IMR-90 (cell line): ENCODE data around the gene PDZD2. TPM values are rescaled to one million over a fixed set of nuclear protein-coding genes. Genes with fewer than 3 reads are reported as not detected.

ENCODE experiments used
- ATAC-seq: fragments of 200-7000 bp; cut with Tn5 transposase; 2 replicates; pipeline ENCODE4 v1.9.1; 2020; ENCODE audit warnings: low read depth, mild to moderate bottlenecking, moderate library complexity
- BruUV-seq: library from RNA; stranded (reverse); fragments of 400-500 nt; replicated peaks from 2 replicates; lab custom pipeline; 2021; lab: Mats Ljungman, UMichigan
- CTCF ChIA-PET: fragments of 300-600 bp; formaldehyde crosslinking; extraction: SDS; loops from one replicate; lab custom pipeline; 2021; ENCODE audit warnings: antibody characterized with exemption; lab: Yijun Ruan, JAX
- POLR2A ChIA-PET: fragments of 300-600 bp; sonication (Branson Sonifier 250); formaldehyde crosslinking; loops from one replicate; lab custom pipeline; 2022; ENCODE audit warnings: antibody characterized with exemption; ENCODE audit not compliant: unreplicated experiment; lab: Charles Lee
- DNase-seq: peaks from one replicate; pipeline ENCODE4 v3.0.0; 2013
- H2AFZ ChIP-seq: replicated peaks from 2 replicates; pipeline ENCODE3; 2013; ENCODE audit warnings: low read length, mild to moderate bottlenecking; ENCODE audit not compliant: poor library complexity
- H2AK5ac ChIP-seq: 2 replicates; pipeline ENCODE4 v1.6.1; 2013; ENCODE audit warnings: low read depth, low read length, inconsistent platforms
- H2AK9ac ChIP-seq: replicated peaks from 2 replicates; pipeline ENCODE3; 2013; ENCODE audit warnings: mild to moderate bottlenecking, low read depth, low read length, moderate library complexity; ENCODE audit not compliant: poor library complexity
- H2BK120ac ChIP-seq: 2 replicates; pipeline ENCODE4 v1.6.1; 2013; ENCODE audit warnings: low read depth, low read length, inconsistent platforms
- H2BK15ac ChIP-seq: 3 replicates; pipeline ENCODE4 v1.6.1; 2013; ENCODE audit warnings: low read depth, low read length, inconsistent platforms
- H2BK20ac ChIP-seq: 2 replicates; pipeline ENCODE4 v1.6.1; 2013; ENCODE audit warnings: low read depth, mild to moderate bottlenecking, inconsistent platforms, low read length, moderate library complexity
- H2BK5ac ChIP-seq: 2 replicates; pipeline ENCODE4 v1.6.1; 2013; ENCODE audit warnings: mild to moderate bottlenecking, low read depth, low read length, inconsistent platforms; ENCODE audit not compliant: poor library complexity, severe bottlenecking
- H3K14ac ChIP-seq: replicated peaks from 2 replicates; pipeline ENCODE4 v1.6.1; 2013; ENCODE audit warnings: low read depth, low read length, inconsistent platforms
- H3K18ac ChIP-seq: 2 replicates; pipeline ENCODE4 v1.6.1; 2013; ENCODE audit warnings: low read depth, low read length, control low read depth
- H3K23ac ChIP-seq: 2 replicates; pipeline ENCODE4 v1.6.1; 2013; ENCODE audit warnings: low read depth, low read length, inconsistent platforms
- H3K27ac ChIP-seq: 2 replicates; pipeline ENCODE4 v1.5.1; 2013; ENCODE audit warnings: mild to moderate bottlenecking, control low read depth, low read length; ENCODE audit not compliant: insufficient read depth
- H3K27me3 ChIP-seq: 2 replicates; pipeline ENCODE4 v1.6.1; 2013; ENCODE audit warnings: low read length; ENCODE audit not compliant: control insufficient read depth, insufficient read depth
- H3K36me3 ChIP-seq: 2 replicates; pipeline ENCODE4 v1.6.1; 2013; ENCODE audit warnings: low read length, mixed read lengths; ENCODE audit not compliant: control insufficient read depth, insufficient read depth
- H3K4ac ChIP-seq: 2 replicates; pipeline ENCODE4 v1.6.1; 2013; ENCODE audit warnings: low read depth, low read length, inconsistent platforms
- H3K4me1 ChIP-seq: 2 replicates; pipeline ENCODE4 v1.6.1; 2013; ENCODE audit warnings: low read length, mixed read lengths; ENCODE audit not compliant: control insufficient read depth, insufficient read depth
- H3K4me2 ChIP-seq: 2 replicates; pipeline ENCODE4 v1.6.1; 2013; ENCODE audit warnings: low read depth, mild to moderate bottlenecking, control low read depth, low read length, moderate library complexity
- H3K4me3 ChIP-seq: 2 replicates; pipeline ENCODE4 v1.5.1; 2013; ENCODE audit warnings: low read depth, mild to moderate bottlenecking, control low read depth, low read length, moderate library complexity; ENCODE audit not compliant: insufficient read depth
- H3K56ac ChIP-seq: 2 replicates; pipeline ENCODE4 v1.6.1; 2013; ENCODE audit warnings: low read length, inconsistent platforms; ENCODE audit not compliant: insufficient read depth; ENCODE audit errors: extremely low read depth
- H3K79me1 ChIP-seq, 2 experiments: 2 replicates each; pipeline ENCODE4 v1.6.1; 2013; ENCODE audit warnings: low read length in 2 of 2, inconsistent platforms in 1 of 2, low read depth in 1 of 2
- H3K9ac ChIP-seq: 2 replicates; pipeline ENCODE4 v1.6.1; 2013; ENCODE audit warnings: low read depth, low read length, control low read depth
- H3K9me1 ChIP-seq: 2 replicates; pipeline ENCODE4 v1.6.1; 2013; ENCODE audit warnings: low read length, inconsistent platforms; ENCODE audit not compliant: insufficient read depth
- H3K9me3 ChIP-seq: 2 replicates; pipeline ENCODE4 v1.6.1; 2013; ENCODE audit warnings: low read length; ENCODE audit not compliant: control insufficient read depth, insufficient read depth
- H4K20me1 ChIP-seq: 2 replicates; pipeline ENCODE4 v1.6.1; 2013; ENCODE audit warnings: low read length, inconsistent platforms; ENCODE audit not compliant: insufficient read depth
- H4K5ac ChIP-seq: 2 replicates; pipeline ENCODE4 v1.6.1; 2013; ENCODE audit warnings: mild to moderate bottlenecking, low read depth, low read length, control low read depth
- H4K8ac ChIP-seq, 2 experiments: 2 replicates each; pipeline ENCODE4 v1.6.1; 2013; ENCODE audit warnings: low read depth in 2 of 2, low read length in 2 of 2, control low read depth in 1 of 2, inconsistent platforms in 1 of 2
- H4K91ac ChIP-seq: 2 replicates; pipeline ENCODE4 v1.6.1; 2013; ENCODE audit warnings: low read depth, low read length, inconsistent platforms; ENCODE audit not compliant: insufficient read depth
- BHLHE40 ChIP-seq: fragments of 150-350 bp; IDR thresholded peaks from 2 replicates; pipeline ENCODE4 v1.6.1; 2016; ENCODE audit warnings: mild to moderate bottlenecking, low read depth, low read length
- CEBPB ChIP-seq: IDR thresholded peaks from 2 replicates; pipeline ENCODE4 v1.6.1; 2012; ENCODE audit warnings: low read depth, low read length, improper control_type of control experiment
- CHD1 ChIP-seq: IDR thresholded peaks from 2 replicates; pipeline ENCODE4 v1.6.1; 2012; ENCODE audit warnings: low read depth, low read length, improper control_type of control experiment
- CTCF ChIP-seq: conservative IDR thresholded peaks from 2 replicates; pipeline ENCODE4 v1.5.1; 2012; ENCODE audit warnings: mild to moderate bottlenecking, low read depth, low read length, improper control_type of control experiment
- ELK1 ChIP-seq: fragments of 150-350 bp; IDR thresholded peaks from 2 replicates; pipeline ENCODE4 v1.6.1; 2016; ENCODE audit warnings: low read depth, mild to moderate bottlenecking, low read length, moderate library complexity, borderline replicate concordance
- FOS ChIP-seq: fragments of 150-350 bp; IDR thresholded peaks from 2 replicates; pipeline ENCODE4 v1.6.1; 2016; ENCODE audit warnings: low read depth, low read length
- MAFK ChIP-seq: IDR thresholded peaks from 2 replicates; pipeline ENCODE4 v1.6.1; 2012; ENCODE audit warnings: low read depth, low read length, improper control_type of control experiment
- MAZ ChIP-seq: IDR thresholded peaks from 2 replicates; pipeline ENCODE4 v1.6.1; 2012; ENCODE audit warnings: low read depth, mild to moderate bottlenecking, low read length, improper control_type of control experiment, moderate library complexity, borderline replicate concordance
- MXI1 ChIP-seq: IDR thresholded peaks from 2 replicates; pipeline ENCODE4 v1.6.1; 2012; ENCODE audit warnings: low read depth, mild to moderate bottlenecking, low read length, moderate library complexity, borderline replicate concordance
- NFE2L2 ChIP-seq: fragments of 150-350 bp; IDR thresholded peaks from 2 replicates; pipeline ENCODE4 v1.6.1; 2016; ENCODE audit warnings: low read depth, mild to moderate bottlenecking, low read length
- POLR2A ChIP-seq: IDR thresholded peaks from 2 replicates; pipeline ENCODE4 v1.6.1; 2012; ENCODE audit warnings: mild to moderate bottlenecking, low read depth, low read length
- RAD21 ChIP-seq: IDR thresholded peaks from 2 replicates; pipeline ENCODE4 v1.6.1; 2012; ENCODE audit warnings: low read length, improper control_type of control experiment
- RCOR1 ChIP-seq: IDR thresholded peaks from 2 replicates; pipeline ENCODE4 v1.6.1; 2012; ENCODE audit warnings: mild to moderate bottlenecking, low read length, improper control_type of control experiment; ENCODE audit not compliant: insufficient replicate concordance
- RFX5 ChIP-seq: IDR thresholded peaks from 2 replicates; pipeline ENCODE4 v1.8.0; 2012; ENCODE audit warnings: low read depth, mild to moderate bottlenecking, low read length, moderate library complexity
- SMC3 ChIP-seq: fragments of 150-350 bp; IDR thresholded peaks from 2 replicates; pipeline ENCODE4 v1.6.1; 2016; ENCODE audit warnings: low read depth, mild to moderate bottlenecking, antibody characterized with exemption, low read length, moderate library complexity
- USF2 ChIP-seq: fragments of 150-350 bp; IDR thresholded peaks from 2 replicates; pipeline ENCODE4 v1.6.1; 2017; ENCODE audit warnings: mild to moderate bottlenecking, antibody characterized with exemption, low read length, low read depth
- WGBS, 2 experiments: methylation state at CpG; one replicate each; pipeline versions ENCODE4 v1.1.5 to v1.1.7; 2013; ENCODE audit warnings: missing lambda C conversion rate in 2 of 2; ENCODE audit not compliant: insufficient read length in 1 of 2; ENCODE audit errors: extremely low coverage in 2 of 2; 5-methylcytosine and 5-hydroxymethylcytosine counted together
- dilution Hi-C: fragments of 300-500 bp; cut with HindIII; formaldehyde crosslinking; loops from one replicate; pipeline ENCODE4 v1.14.3; 2018; ENCODE audit warnings: low sequenced_read_pairs; ENCODE audit not compliant: unreplicated experiment
- in situ Hi-C: fragments of 300-500 bp; cut with MboI; formaldehyde crosslinking; loops from 3 replicates; pipeline ENCODE4 v1.14.3; 2019; ENCODE audit warnings: low sequenced_read_pairs, inconsistent platforms, mixed read lengths
- intact Hi-C: fragments of 100-400 bp; cut with micrococcal nuclease; formaldehyde crosslinking; loops from 2 replicates; pipeline ENCODE4 v1.10.0; 2022
- polyA plus RNA-seq, 3 experiments: library from polyadenylated mRNA; depleted of rRNA; stranded (reverse); fragments of >200 nt; gene quantifications; 2 replicates each; pipeline ENCODE4 v1.2.3, GENCODE V29; 2012; ENCODE audit warnings: low replicate concordance in 1 of 3
- total RNA-seq: library from RNA; depleted of rRNA; stranded (reverse); fragments of >200 nt; gene quantifications from 2 replicates; pipeline ENCODE4 v1.2.3, GENCODE V29; 2012

PDZD2 gene
- total and polyA plus RNA-seq, 2 of the 4 experiments (the other 2 are of a cell fraction), result under 0.01 to 0.02 TPM

DNA sequence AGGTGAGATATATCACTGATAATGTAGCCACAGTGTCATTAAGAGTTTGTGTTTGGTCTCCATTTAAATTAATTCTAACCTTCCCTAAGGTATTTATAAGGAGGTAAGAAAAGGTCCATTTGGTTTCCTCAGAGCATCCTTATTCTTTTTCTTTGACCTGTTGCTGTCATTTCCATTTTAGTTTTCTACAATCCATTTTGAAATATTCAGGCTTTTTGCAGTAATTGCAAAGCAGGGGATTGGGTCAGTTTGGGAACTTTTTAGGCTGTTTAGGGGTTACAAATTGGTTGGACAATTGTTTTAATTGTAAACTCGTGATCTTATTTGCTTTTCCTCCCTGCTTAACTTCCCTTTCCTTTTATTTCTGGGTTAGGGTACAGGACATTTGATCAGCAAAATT is 42.6 kb upstream of the PDZD2 start:
- H3K27me3 ChIP-seq, result peaks cover 16% of the 10 kb centered on the region
- H3K4me3 ChIP-seq, result no peak overlapping the region

More for the DNA sequence above, 42.6 kb upstream of the PDZD2 start:
- no peak for TF ChIP-seq FOS
- TF ChIP-seq RAD21, result no peak
- TF ChIP-seq MAZ, result no peak
- TF ChIP-seq CHD1, result no peak
- TF ChIP-seq SMC3, result no peak
- no peak for TF ChIP-seq CEBPB
- no peak for TF ChIP-seq RCOR1
- TF ChIP-seq RFX5, result no peak
- TF ChIP-seq MAFK, result no peak
- TF ChIP-seq ELK1, result no peak
- no peak for TF ChIP-seq NFE2L2
- no peak for TF ChIP-seq BHLHE40
- TF ChIP-seq MXI1, result no peak
- no peak for TF ChIP-seq USF2
- no peak for TF ChIP-seq POLR2A
- TF ChIP-seq CTCF, result no peak
- H3K4ac ChIP-seq, result no peak overlapping the region
- dilution Hi-C loops (no loop called here), in situ Hi-C loops (no loop called here), intact Hi-C loops (no loop called here)
- ChIA-PET CTCF (no interaction called here), POLR2A (no interaction called here)
- H2AK9ac ChIP-seq, result no peak overlapping the region
- DNase-seq (no peak), ATAC-seq (no peak)
- H2BK15ac ChIP-seq, result no peak overlapping the region
- no peak overlapping the region for H2BK5ac ChIP-seq
- no peak overlapping the region for H3K9ac ChIP-seq
- no peak overlapping the region for H2BK120ac ChIP-seq
- no peak overlapping the region for H3K14ac ChIP-seq
- no peak overlapping the region for H3K23ac ChIP-seq
- no peak overlapping the region for H2AFZ ChIP-seq
- no peaks in the 10 kb centered on the region for H3K9me1 ChIP-seq
- no peak overlapping the region for H4K5ac ChIP-seq
- H4K91ac ChIP-seq, result no peak overlapping the region
- WGBS, 2 experiments, result no CpG with 5 or more reads among the region's 1 CpG
- H3K79me1 ChIP-seq, result no peaks in the 10 kb centered on the region
- H3K4me2 ChIP-seq, result no peak overlapping the region
- H3K56ac ChIP-seq, result no peak overlapping the region
- no peak overlapping the region for H4K8ac ChIP-seq
- H3K27ac ChIP-seq, result no peak overlapping the region
- H2BK20ac ChIP-seq, result no peak overlapping the region
- no peaks in the 10 kb centered on the region for H3K4me1 ChIP-seq
- H3K18ac ChIP-seq, result no peak overlapping the region
- no peak overlapping the region for H2AK5ac ChIP-seq
- no peaks in the 10 kb centered on the region for H4K20me1 ChIP-seq
- no peaks in the 10 kb centered on the region for H3K9me3 ChIP-seq
- no TSS peak for BruUV-seq
- H3K36me3 ChIP-seq, result no peaks in the 10 kb centered on the region
